ENCODE data around the gene PAQR7. TPM values are rescaled to one million over a fixed set of nuclear protein-coding genes. Genes with fewer than 3 reads are reported as not detected.

PAQR7 gene
- total RNA-seq, 1 donor from 2014 or later, result 15.1 TPM

DNA sequence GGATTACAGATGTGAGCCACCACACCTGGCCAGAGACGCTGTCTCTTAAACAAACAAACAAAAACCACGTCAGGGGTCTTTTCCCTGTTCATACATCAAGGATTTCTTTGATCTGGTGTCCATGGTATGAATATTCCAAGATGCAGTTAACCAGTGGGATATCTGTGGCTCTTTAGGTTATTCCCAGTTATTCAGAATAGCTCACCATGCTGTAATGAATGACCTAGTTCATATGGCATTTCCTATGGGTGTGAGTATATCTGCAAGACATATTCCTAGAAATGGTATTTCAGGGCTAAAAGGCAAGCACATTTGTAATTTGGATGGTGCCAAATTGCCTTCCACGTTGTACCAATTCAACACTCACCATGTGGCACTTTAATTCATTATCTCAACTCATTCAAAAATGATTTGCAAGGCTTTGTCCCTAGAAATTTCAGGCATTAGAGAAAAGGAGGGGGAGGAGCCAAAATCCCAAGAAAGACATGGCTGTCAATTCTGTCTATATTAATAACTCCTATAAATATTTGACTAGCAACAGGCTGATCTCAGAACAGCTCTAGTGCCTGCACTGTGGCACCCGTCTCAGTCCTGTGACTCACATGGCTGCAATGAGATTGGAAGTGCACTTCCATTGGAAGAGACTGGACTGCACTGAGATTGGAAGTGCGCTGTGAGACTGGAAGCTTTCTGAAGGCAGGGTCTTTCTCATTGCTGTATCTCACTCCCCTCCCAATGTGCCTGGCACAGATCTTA is 36.7 kb upstream of the PAQR7 start:
- peak overlapping the region; percentile 28 for H3K9ac ChIP-seq (ENCODE audit: low read length)
- H3K27me3 ChIP-seq (ENCODE audit: insufficient read depth, low read length), result no peaks in the 10 kb centered on the region
- H3K27ac ChIP-seq (ENCODE audit: low read depth, low read length), result peak overlapping the region; percentile 69
- H3K4me3 Mint-ChIP-seq (ENCODE audit: unreplicated experiment), result peak overlapping the region; percentile 27
- no peak for TF ChIP-seq EZH2 (IDR thresholded peaks at IDR 0.05; ENCODE audit: insufficient read depth, low read length)
- TF ChIP-seq, protein P1, sequence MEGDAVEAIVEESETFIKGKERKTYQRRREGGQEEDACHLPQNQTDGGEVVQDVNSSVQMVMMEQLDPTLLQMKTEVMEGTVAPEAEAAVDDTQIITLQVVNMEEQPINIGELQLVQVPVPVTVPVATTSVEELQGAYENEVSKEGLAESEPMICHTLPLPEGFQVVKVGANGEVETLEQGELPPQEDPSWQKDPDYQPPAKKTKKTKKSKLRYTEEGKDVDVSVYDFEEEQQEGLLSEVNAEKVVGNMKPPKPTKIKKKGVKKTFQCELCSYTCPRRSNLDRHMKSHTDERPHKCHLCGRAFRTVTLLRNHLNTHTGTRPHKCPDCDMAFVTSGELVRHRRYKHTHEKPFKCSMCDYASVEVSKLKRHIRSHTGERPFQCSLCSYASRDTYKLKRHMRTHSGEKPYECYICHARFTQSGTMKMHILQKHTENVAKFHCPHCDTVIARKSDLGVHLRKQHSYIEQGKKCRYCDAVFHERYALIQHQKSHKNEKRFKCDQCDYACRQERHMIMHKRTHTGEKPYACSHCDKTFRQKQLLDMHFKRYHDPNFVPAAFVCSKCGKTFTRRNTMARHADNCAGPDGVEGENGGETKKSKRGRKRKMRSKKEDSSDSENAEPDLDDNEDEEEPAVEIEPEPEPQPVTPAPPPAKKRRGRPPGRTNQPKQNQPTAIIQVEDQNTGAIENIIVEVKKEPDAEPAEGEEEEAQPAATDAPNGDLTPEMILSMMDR (IDR thresholded peaks at IDR 0.05; ENCODE audit: insufficient read depth, low read depth, low read length), result no peak
- no peaks in the 10 kb centered on the region for H3K36me3 Mint-ChIP-seq (ENCODE audit: low read depth, unreplicated experiment)
- no peaks in the 10 kb centered on the region for H3K9me3 Mint-ChIP-seq (ENCODE audit: unreplicated experiment)
- no peaks in the 10 kb centered on the region for H3K27me3 Mint-ChIP-seq (ENCODE audit: low read depth, unreplicated experiment)
- DNase-seq (ENCODE audit: low read depth), result peak; percentile 88
- H3K79me2 ChIP-seq (ENCODE audit: insufficient read depth, low read length), result no peaks in the 10 kb centered on the region
- H3K4me1 ChIP-seq (ENCODE audit: insufficient read depth, low read length), result peaks cover 14% of the 10 kb centered on the region
- no peak overlapping the region for H2AFZ ChIP-seq (ENCODE audit: low read depth, low read length)
- H3K36me3 ChIP-seq (ENCODE audit: insufficient read depth, low read length), result no peaks in the 10 kb centered on the region
- no peaks in the 10 kb centered on the region for H3K9me3 ChIP-seq (ENCODE audit: insufficient read depth, low read depth, low read length)
- no peak overlapping the region for H3K4me3 ChIP-seq (ENCODE audit: insufficient read depth, low read depth, low read length)
- peak overlapping the region; percentile 81 for H3K27ac Mint-ChIP-seq (ENCODE audit: unreplicated experiment)
- H4K20me1 ChIP-seq (ENCODE audit: insufficient read depth, low read length), result no peaks in the 10 kb centered on the region
- H3K4me2 ChIP-seq (ENCODE audit: low read length), result peak overlapping the region; percentile 65
- H3K4me1 Mint-ChIP-seq (ENCODE audit: low read depth, unreplicated experiment), result peaks cover 21% of the 10 kb centered on the region
- peak; percentile 90 for FAIRE-seq

DNA sequence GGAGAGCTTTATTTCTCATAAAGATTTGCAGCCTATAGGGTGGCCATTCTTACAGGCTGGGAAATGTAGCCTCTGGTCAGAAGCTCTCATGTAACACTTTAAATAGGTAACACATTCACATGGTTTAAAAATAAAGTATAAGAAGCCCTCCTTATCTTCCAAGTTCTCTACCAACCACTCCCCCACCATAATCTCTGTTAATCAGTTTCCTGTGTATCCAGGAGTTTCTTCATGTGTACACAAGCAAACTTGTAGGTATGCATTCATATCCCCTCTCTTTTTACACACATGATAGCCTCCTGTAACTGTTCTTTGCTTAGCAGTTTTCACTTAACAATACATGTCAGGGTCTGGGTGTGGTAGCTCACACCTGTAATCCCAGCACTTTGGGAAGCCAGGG is 35.7 kb upstream of the PAQR7 start:
- Mint-ChIP-seq H3K27me3 (ENCODE audit: low read depth, unreplicated experiment) (peaks cover 1% of the 10 kb centered on the region), H3K36me3 (ENCODE audit: low read depth, unreplicated experiment) (no peaks in the 10 kb centered on the region), H3K4me3 (ENCODE audit: unreplicated experiment) (no peak overlapping the region), H3K9me3 (ENCODE audit: unreplicated experiment) (no peaks in the 10 kb centered on the region), H3K27ac (ENCODE audit: unreplicated experiment) (no peak overlapping the region), H3K4me1 (ENCODE audit: low read depth, unreplicated experiment) (peaks cover 21% of the 10 kb centered on the region)
- Histone ChIP-seq H3K79me2 (ENCODE audit: insufficient read depth, low read length) (no peaks in the 10 kb centered on the region), H3K4me3 (ENCODE audit: insufficient read depth, low read depth, low read length) (no peak overlapping the region), H3K27ac (ENCODE audit: low read depth, low read length) (no peak overlapping the region), H4K20me1 (ENCODE audit: insufficient read depth, low read length) (no peaks in the 10 kb centered on the region), H3K36me3 (ENCODE audit: insufficient read depth, low read length) (no peaks in the 10 kb centered on the region), H3K9me3 (ENCODE audit: insufficient read depth, low read depth, low read length) (no peaks in the 10 kb centered on the region), H3K4me2 (ENCODE audit: low read length) (no peak overlapping the region), H2AFZ (ENCODE audit: low read depth, low read length) (no peak overlapping the region), H3K4me1 (ENCODE audit: insufficient read depth, low read length) (peaks cover 22% of the 10 kb centered on the region), H3K9ac (ENCODE audit: low read length) (no peak overlapping the region), H3K27me3 (ENCODE audit: insufficient read depth, low read length) (no peaks in the 10 kb centered on the region)
- no peak for FAIRE-seq
- TF ChIP-seq, protein P1 (IDR thresholded peaks at IDR 0.05; ENCODE audit: insufficient read depth, low read depth, low read length), result no peak
- TF ChIP-seq EZH2 (IDR thresholded peaks at IDR 0.05; ENCODE audit: insufficient read depth, low read length), result no peak
- no peak for DNase-seq (ENCODE audit: low read depth)

DNA sequence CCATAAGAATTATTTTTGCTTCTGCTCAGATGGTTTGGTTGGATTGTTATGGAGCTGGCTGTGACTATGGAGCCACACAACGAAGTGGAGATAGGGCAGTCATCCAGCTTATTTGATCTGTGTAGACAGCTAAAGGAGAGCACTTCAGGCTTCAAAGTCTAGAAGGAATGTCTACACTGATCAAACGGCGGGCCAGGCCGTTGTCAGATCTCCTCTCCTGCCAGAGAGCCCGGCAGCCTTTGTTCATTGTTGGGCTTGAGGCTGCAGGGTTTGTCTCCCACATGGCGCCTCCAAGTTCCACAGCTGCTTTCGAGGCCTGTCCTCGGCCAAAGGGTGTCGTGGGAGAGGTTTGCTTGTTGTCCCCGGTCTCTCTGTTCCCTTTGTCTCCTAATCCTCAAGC is 33.5 kb upstream of the PAQR7 start:
- no peak overlapping the region for H3K27ac ChIP-seq (ENCODE audit: low read depth, low read length)
- H3K4me3 ChIP-seq (ENCODE audit: insufficient read depth, low read depth, low read length), result no peak overlapping the region
- no peaks in the 10 kb centered on the region for H3K36me3 ChIP-seq (ENCODE audit: insufficient read depth, low read length)
- peaks cover 13% of the 10 kb centered on the region for H3K79me2 ChIP-seq (ENCODE audit: insufficient read depth, low read length)
- H3K27me3 Mint-ChIP-seq (ENCODE audit: low read depth, unreplicated experiment), result peaks cover 1% of the 10 kb centered on the region
- H3K36me3 Mint-ChIP-seq (ENCODE audit: low read depth, unreplicated experiment), result no peaks in the 10 kb centered on the region
- no peak overlapping the region for H3K4me2 ChIP-seq (ENCODE audit: low read length)
- H3K9me3 ChIP-seq (ENCODE audit: insufficient read depth, low read depth, low read length), result no peaks in the 10 kb centered on the region
- DNase-seq (ENCODE audit: low read depth) (no peak), FAIRE-seq (no peak)
- H3K4me3 Mint-ChIP-seq (ENCODE audit: unreplicated experiment), result no peak overlapping the region
- peaks cover 24% of the 10 kb centered on the region for H3K4me1 ChIP-seq (ENCODE audit: insufficient read depth, low read length)
- H2AFZ ChIP-seq (ENCODE audit: low read depth, low read length), result no peak overlapping the region
- no peaks in the 10 kb centered on the region for H3K9me3 Mint-ChIP-seq (ENCODE audit: unreplicated experiment)
- H3K27me3 ChIP-seq (ENCODE audit: insufficient read depth, low read length), result no peaks in the 10 kb centered on the region
- TF ChIP-seq EZH2 (IDR thresholded peaks at IDR 0.05; ENCODE audit: insufficient read depth, low read length), result no peak
- TF ChIP-seq, protein P1 (IDR thresholded peaks at IDR 0.05; ENCODE audit: insufficient read depth, low read depth, low read length), result no peak
- peaks cover 18% of the 10 kb centered on the region for H3K4me1 Mint-ChIP-seq (ENCODE audit: low read depth, unreplicated experiment)
- no peak overlapping the region for H3K9ac ChIP-seq (ENCODE audit: low read length)
- H4K20me1 ChIP-seq (ENCODE audit: insufficient read depth, low read length), result peaks cover 4% of the 10 kb centered on the region
- no peak overlapping the region for H3K27ac Mint-ChIP-seq (ENCODE audit: unreplicated experiment)

All from astrocyte (in vitro differentiated cells and primary cell).